Heart left ventricle (tissue), 16 donors: ENCODE results near the gene DPP8. TPM values are rescaled to one million over a fixed set of nuclear protein-coding genes. Genes with fewer than 3 reads are reported as not detected.

Experiments
- ATAC-seq, 4 donors: fragments of 200-7000 bp; cut with Tn5 transposase; one replicate each; pipeline ENCODE4 v1.9.1; 2020 to 2022; ENCODE audit warnings: moderate library complexity in 4 of 4, mild to moderate bottlenecking in 3 of 4, moderate number of reproducible peaks in 1 of 4
- DNase-seq, 5 donors: peaks; one replicate each; pipeline ENCODE4 v3.0.0-alpha.2; 2020
- H3K27ac ChIP-seq, 12 donors: fragments of 200-600 bp; sonication (generic) in 4 of 12; one replicate each; pipeline versions ENCODE4 v1.5.0 to v1.8.0; 2016 to 2022; ENCODE audit warnings: mild to moderate bottlenecking in 2 of 12
- H3K27me3 ChIP-seq, 9 donors: fragments of 200-600 bp; sonication (generic) in 2 of 9; one replicate each; pipeline versions ENCODE4 v1.5.1 to v1.8.0; 2016 to 2022; ENCODE audit warnings: mild to moderate bottlenecking in 3 of 9
- H3K36me3 ChIP-seq, 9 donors: fragments of 200-600 bp; sonication (generic) in 2 of 9; one replicate each; pipeline versions ENCODE4 v1.5.0 to v1.8.0; 2018 to 2022; ENCODE audit warnings: mild to moderate bottlenecking in 2 of 9
- H3K4me1 ChIP-seq, 12 donors: fragments of 200-600 bp; sonication (generic) in 4 of 12; one replicate each; pipeline versions ENCODE4 v1.5.0 to v1.8.0; 2016 to 2022; ENCODE audit warnings: mild to moderate bottlenecking in 3 of 12
- H3K4me3 ChIP-seq, 12 donors: fragments of 200-600 bp; sonication (generic) in 4 of 12; one replicate each; pipeline versions ENCODE4 v1.5.0 to v1.8.0; 2017 to 2022; ENCODE audit warnings: mild to moderate bottlenecking in 9 of 12, moderate library complexity in 4 of 12
- H3K9me3 ChIP-seq, 12 donors: fragments of 200-600 bp; sonication (generic) in 4 of 12; one replicate each; pipeline versions ENCODE4 v1.5.0 to v1.8.0; 2016 to 2022; ENCODE audit warnings: mild to moderate bottlenecking in 1 of 12
- POLR2A ChIP-seq, 2 donors: fragments of 450-650 bp; IDR thresholded peaks; one replicate each; pipeline ENCODE4 v1.6.1; 2017; ENCODE audit warnings: antibody characterized with exemption in 2 of 2, mild to moderate bottlenecking in 2 of 2, moderate library complexity in 2 of 2
- WGBS, 4 donors: extraction: QIAGEN DNeasy Blood & Tissue Kit in 2 of 4; methylation state at CpG; one replicate each; pipeline versions ENCODE4 v1.1.5 to v1.1.7; 2013 to 2018; 5-methylcytosine and 5-hydroxymethylcytosine counted together
- intact Hi-C, 10 donors: fragments of 100-400 bp; cut with DNase I; formaldehyde crosslinking; loops; one replicate each; pipeline versions ENCODE4 v1.11.1 to v1.14.2; 2022
- polyA plus RNA-seq, 2 donors: library from polyadenylated mRNA; stranded (reverse); fragments of 200-250 nt; gene quantifications; one replicate each; pipeline ENCODE4 v1.2.3, GENCODE V29; 2013
- total RNA-seq, 9 donors: library from RNA; depleted of rRNA in 2 of 9; stranded (reverse); fragments of >200 nt in 2 of 9; fragmentation: NEBNext Ultra II Directional in 3 of 9; extraction: Animal tissue kit (Norgen Biotek cat#: 25700) in 3 of 9; gene quantifications; one replicate each; pipeline versions ENCODE4 v1.1.0 to v1.2.4, GENCODE V29; 2016 to 2023
- TF ChIP-seq, protein P1 (sequence below), 12 donors: fragments of 200-600 bp; sonication (generic) in 4 of 12; IDR thresholded peaks; one replicate each; pipeline versions ENCODE4 v1.5.0 to v1.8.0; 2018 to 2022; ENCODE audit warnings: antibody characterized with exemption in 12 of 12, mild to moderate bottlenecking in 5 of 12
- donor health status: ischemic (EF 13 %, LVEDD 7.1; RV severe dilation, severe dysfunction).
- donor health status: healthy with polysubstance abuse.
- donor health status: DM: no; HTN: yes; CAD: no.
- donor health status: DM: no; HTN: no; CAD: no.
- donor health status: ischemic (EF 25% LVEDD 6.9; RV normal size, moderate dysfunction).
- donor health status: ischemic (EF 25% LVEDD 5.7; RV mildly dilated, moderate dysfunction).
- donor health status: healthy.
- donor health status: DM: yes; HTN: yes; CAD: no.
- donor health status: ischemic (EF 35%, LVEDD 5.7; RV mildly dilated, moderate dysfunction).
- donor health status: nonischemic (EF 11% LVEDD 7.7; RV severe dilation, severe dysfunction).
- donor health status: DM: yes; HTN: yes; CAD: no.
- donor health status: PGD.
- donor health status: ischemic (EF 29% LVEDD 5.4; RV normal size, mild dysfunction).
- donor health status: nonischemic (EF 23%, LVEDD 6.1; RV moderate dilation, normal function).

Gene DPP8
- total and polyA plus RNA-seq, 11 donors = 10.0 to 44.5 (median 39.2) TPM

DNA sequence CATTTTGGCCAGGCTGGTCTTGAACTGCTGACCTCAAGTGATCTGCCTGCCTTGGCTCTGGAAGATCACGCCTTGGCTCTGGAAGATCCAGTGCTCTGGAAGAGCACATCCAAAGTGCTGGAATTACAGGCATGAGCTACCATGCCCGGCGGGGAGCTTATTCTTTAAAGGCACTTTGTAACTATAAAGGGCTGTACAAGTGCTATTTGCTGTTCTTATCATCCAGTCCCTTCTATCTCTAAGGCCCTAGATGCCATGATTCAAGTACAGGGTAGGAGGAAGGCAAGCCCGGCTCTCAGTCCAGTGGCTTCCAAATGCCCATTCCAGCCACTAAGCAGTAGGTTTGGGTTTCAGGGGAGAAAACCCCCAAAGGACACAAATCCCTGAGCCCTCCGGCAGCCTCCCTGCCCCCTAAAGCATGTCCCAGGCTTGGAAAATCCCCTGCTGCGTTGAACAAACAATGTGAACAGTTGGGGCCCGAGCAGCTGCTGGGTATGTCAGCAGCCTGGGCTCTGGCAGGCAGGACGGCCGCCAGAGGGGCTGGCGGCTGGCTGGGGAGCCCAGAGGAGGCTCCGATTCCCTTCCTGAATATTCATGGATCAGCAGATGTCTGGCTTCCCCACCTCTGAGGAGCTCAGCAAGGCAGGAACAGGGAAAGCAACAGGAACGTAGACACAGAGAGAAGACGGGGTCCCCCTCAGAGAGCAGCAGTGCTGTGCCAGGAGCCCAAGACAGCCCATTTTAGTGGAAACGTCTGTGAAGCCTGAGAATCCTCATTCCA lies 102.5 kb downstream of the DPP8 start:
- H3K4me1 ChIP-seq = peaks cover 0 to 22% (median 5%) of the 10 kb centered on the region in 12 donors
- 19 to 34% (median 32%) methylated on average over 13 to 14 of the region's 14 CpGs for WGBS, 4 donors
- H3K27ac ChIP-seq = peak overlapping the region in 6 of 12 donors; percentile 7 to 30 (median 18)
- DNase-seq = peak in 1 of 5 donors; percentile 64
- H3K36me3 ChIP-seq = no peaks in the 10 kb centered on the region
- ATAC-seq = peak; percentile 50 to 68 (median 61)
- no peak overlapping the region for H3K4me3 ChIP-seq
- TF ChIP-seq, protein P1, sequence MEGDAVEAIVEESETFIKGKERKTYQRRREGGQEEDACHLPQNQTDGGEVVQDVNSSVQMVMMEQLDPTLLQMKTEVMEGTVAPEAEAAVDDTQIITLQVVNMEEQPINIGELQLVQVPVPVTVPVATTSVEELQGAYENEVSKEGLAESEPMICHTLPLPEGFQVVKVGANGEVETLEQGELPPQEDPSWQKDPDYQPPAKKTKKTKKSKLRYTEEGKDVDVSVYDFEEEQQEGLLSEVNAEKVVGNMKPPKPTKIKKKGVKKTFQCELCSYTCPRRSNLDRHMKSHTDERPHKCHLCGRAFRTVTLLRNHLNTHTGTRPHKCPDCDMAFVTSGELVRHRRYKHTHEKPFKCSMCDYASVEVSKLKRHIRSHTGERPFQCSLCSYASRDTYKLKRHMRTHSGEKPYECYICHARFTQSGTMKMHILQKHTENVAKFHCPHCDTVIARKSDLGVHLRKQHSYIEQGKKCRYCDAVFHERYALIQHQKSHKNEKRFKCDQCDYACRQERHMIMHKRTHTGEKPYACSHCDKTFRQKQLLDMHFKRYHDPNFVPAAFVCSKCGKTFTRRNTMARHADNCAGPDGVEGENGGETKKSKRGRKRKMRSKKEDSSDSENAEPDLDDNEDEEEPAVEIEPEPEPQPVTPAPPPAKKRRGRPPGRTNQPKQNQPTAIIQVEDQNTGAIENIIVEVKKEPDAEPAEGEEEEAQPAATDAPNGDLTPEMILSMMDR (IDR thresholded peaks at IDR 0.05) = no peak
- no peak for TF ChIP-seq POLR2A (IDR thresholded peaks at IDR 0.05)
- H3K9me3 ChIP-seq = no peaks in the 10 kb centered on the region
- H3K27me3 ChIP-seq = peaks cover 0 to 56% (median under 1%) of the 10 kb centered on the region in 9 donors
- intact Hi-C loops = no loop called here

DNA sequence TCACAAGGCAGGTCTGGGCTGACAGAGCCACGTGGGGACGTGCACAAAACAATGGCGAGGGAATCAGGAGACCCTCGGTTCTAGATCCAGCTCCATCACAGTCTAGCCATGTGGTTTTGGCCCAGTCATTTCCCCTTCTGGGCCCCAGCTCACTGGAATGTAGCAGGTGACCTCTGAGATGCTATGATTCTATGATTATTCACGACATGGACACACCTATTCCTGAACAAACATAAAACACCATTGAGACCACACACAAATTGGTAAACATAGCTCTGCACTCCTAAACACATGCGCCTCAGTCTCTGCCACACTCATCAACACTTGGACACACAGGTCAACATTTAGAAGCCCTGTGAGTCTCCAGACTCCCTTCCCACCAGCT lies 103.7 kb downstream of the DPP8 start:
- intact Hi-C loops = no loop called here

DNA sequence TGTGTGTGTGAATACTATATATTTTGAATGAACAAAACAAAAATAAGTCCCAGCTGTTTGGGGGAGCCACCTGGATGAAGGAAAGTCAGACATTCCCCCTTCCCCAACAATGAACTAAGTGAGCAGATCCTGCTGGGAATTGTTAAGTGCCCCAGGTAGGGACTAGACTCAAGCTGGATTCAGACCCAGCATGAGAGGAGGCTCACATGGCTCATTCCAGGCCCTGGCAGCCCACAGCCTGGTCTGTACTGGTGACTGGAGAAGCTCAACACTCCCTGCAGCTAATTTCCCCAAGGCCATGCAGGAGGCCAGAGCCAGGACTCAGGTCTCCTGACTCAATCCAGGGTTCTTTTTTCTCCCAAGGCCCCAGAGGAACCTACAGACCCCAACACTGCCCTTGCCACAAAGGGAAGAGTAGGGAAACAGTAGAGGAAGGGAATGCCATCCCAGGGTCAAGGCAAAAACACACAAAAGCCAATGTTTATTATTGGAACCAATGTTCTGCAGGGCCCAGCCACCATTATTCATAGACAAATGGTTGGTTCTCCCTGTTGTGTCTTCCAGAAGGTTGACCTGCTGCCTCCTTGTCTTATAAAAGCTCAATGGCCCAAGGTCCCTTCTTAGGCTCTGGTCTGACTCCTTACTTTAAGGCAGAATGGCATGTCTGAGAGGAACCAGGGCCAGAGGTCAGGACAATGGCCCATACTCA lies 104.3 kb downstream of the DPP8 start:
- Histone ChIP-seq H3K36me3 (no peaks in the 10 kb centered on the region), H3K27me3 (peaks cover 0 to 50% (median 2%) of the 10 kb centered on the region in 9 donors), H3K4me1 (peaks cover 0 to 17% (median 5%) of the 10 kb centered on the region in 12 donors), H3K9me3 (no peaks in the 10 kb centered on the region), H3K4me3 (no peak overlapping the region), H3K27ac (no peak overlapping the region)
- no peak for DNase-seq
- ATAC-seq = no peak
- intact Hi-C loops = no loop called here
- TF ChIP-seq, protein P1 (IDR thresholded peaks at IDR 0.05) = no peak
- TF ChIP-seq POLR2A (IDR thresholded peaks at IDR 0.05) = no peak

More for the DNA sequence above, 103.7 kb downstream of the DPP8 start:
- Histone ChIP-seq H3K9me3 (no peaks in the 10 kb centered on the region), H3K27me3 (peaks cover 0 to 52% (median 2%) of the 10 kb centered on the region in 9 donors), H3K36me3 (no peaks in the 10 kb centered on the region), H3K4me1 (peaks cover 0 to 22% (median 5%) of the 10 kb centered on the region in 12 donors), H3K27ac (no peak overlapping the region), H3K4me3 (no peak overlapping the region)
- WGBS, 4 donors = 89 to 91% (median 89%) methylated on average over 6 of the region's 6 CpGs
- DNase-seq (no peak), ATAC-seq (no peak)
- TF ChIP-seq POLR2A (IDR thresholded peaks at IDR 0.05) = no peak
- TF ChIP-seq, protein P1 (IDR thresholded peaks at IDR 0.05) = no peak

DNA sequence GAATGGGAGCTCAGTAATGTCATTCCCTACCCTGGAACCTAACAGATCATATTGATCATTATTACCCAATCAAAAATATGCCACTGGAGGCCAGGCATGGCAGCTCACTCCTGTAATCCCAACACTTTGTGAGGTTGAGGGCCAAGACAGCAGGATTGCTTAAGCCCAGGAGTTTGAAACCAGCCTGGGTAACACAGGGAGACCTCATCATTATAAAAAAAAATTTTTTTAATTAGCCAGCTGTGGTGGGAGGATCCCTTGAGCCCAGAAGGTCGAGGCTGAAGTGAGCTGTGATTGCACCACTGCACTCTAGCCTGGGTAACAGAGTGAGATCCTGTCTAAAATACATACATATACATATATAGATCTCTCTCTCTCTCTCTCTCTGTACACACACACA lies 104.9 kb downstream of the DPP8 start:
- peaks cover 0 to 14% (median 5%) of the 10 kb centered on the region in 12 donors for H3K4me1 ChIP-seq
- TF ChIP-seq, protein P1 (IDR thresholded peaks at IDR 0.05) = no peak
- no peak for TF ChIP-seq POLR2A (IDR thresholded peaks at IDR 0.05)
- no peaks in the 10 kb centered on the region for H3K36me3 ChIP-seq
- no peak overlapping the region for H3K4me3 ChIP-seq
- no peaks in the 10 kb centered on the region for H3K9me3 ChIP-seq
- H3K27ac ChIP-seq = no peak overlapping the region
- WGBS, 4 donors = 35 to 66% (median 57%) methylated on average over 1 of the region's 1 CpG
- intact Hi-C loops = no loop called here
- DNase-seq (no peak), ATAC-seq (no peak)
- H3K27me3 ChIP-seq = peaks cover 0 to 44% (median 2%) of the 10 kb centered on the region in 9 donors
